Ectodermal cell (in vitro differentiated cells): ENCODE results near the gene KRT75.

Experiments
- H3K27ac ChIP-seq: 2 replicates; pipeline ENCODE4 v1.7.0; 2013; ENCODE audit warnings: mild to moderate bottlenecking, low read depth, low read length; ENCODE audit not compliant: insufficient read depth, poor library complexity, severe bottlenecking
- H3K27me3 ChIP-seq: 2 replicates; pipeline ENCODE4 v1.7.0; 2013; ENCODE audit warnings: mild to moderate bottlenecking, low read length; ENCODE audit not compliant: insufficient read depth, control insufficient read depth, poor library complexity, severe bottlenecking
- H3K36me3 ChIP-seq: one replicate; pipeline ENCODE4 v1.7.0; 2013; ENCODE audit warnings: low read length; ENCODE audit not compliant: control insufficient read depth, insufficient read depth
- H3K4me1 ChIP-seq: one replicate; pipeline ENCODE4 v1.7.0; 2013; ENCODE audit warnings: low read length; ENCODE audit not compliant: control insufficient read depth, insufficient read depth
- H3K4me3 ChIP-seq: 2 replicates; pipeline ENCODE4 v1.7.0; 2013; ENCODE audit warnings: low read depth, low read length, control low read depth; ENCODE audit not compliant: insufficient read depth
- H3K9me3 ChIP-seq: 2 replicates; pipeline ENCODE4 v1.7.0; 2013; ENCODE audit warnings: mild to moderate bottlenecking, low read length, moderate library complexity; ENCODE audit not compliant: control insufficient read depth
- WGBS, 2 experiments: methylation state at CpG; one replicate each; pipeline ENCODE4 v1.1.7; 2013; ENCODE audit warnings: missing lambda C conversion rate in 2 of 2; 5-methylcytosine and 5-hydroxymethylcytosine counted together

Gene KRT75

GRCh38 chr12:52383331-52383730 is 50.8 kb downstream of the KRT75 start:
- 93% methylated on average over 3 of the region's 3 CpGs for WGBS, 2 experiments
- Histone ChIP-seq H3K27me3 (no peaks in the 10 kb centered on the region), H3K9me3 (no peaks in the 10 kb centered on the region), H3K36me3 (no peaks in the 10 kb centered on the region), H3K4me1 (no peaks in the 10 kb centered on the region), H3K4me3 (no peak overlapping the region), H3K27ac (no peak overlapping the region)

- Histone ChIP-seq H3K27ac (no peak overlapping the region), H3K9me3 (no peaks in the 10 kb centered on the region), H3K27me3 (no peaks in the 10 kb centered on the region), H3K36me3 (no peaks in the 10 kb centered on the region), H3K4me3 (no peak overlapping the region), H3K4me1 (no peaks in the 10 kb centered on the region)
- 88 to 100% methylated on average over 2 of the region's 2 CpGs for WGBS, 2 experiments
Observed at GRCh38 chr12:52382854-52383253, 51.3 kb downstream of the KRT75 start.

GRCh38 chr12:52381206-52381605 is 53.0 kb downstream of the KRT75 start:
- Histone ChIP-seq H3K36me3 (no peaks in the 10 kb centered on the region), H3K9me3 (no peaks in the 10 kb centered on the region), H3K27ac (no peak overlapping the region), H3K4me1 (no peaks in the 10 kb centered on the region), H3K4me3 (no peak overlapping the region), H3K27me3 (no peaks in the 10 kb centered on the region)
- 94 to 96% methylated on average over 8 of the region's 8 CpGs for WGBS, 2 experiments

- Histone ChIP-seq H3K36me3 (no peaks in the 10 kb centered on the region), H3K27ac (no peak overlapping the region), H3K27me3 (no peaks in the 10 kb centered on the region), H3K4me3 (no peak overlapping the region), H3K4me1 (no peaks in the 10 kb centered on the region), H3K9me3 (no peaks in the 10 kb centered on the region)
- 56 to 58% methylated on average over 15 of the region's 15 CpGs for WGBS, 2 experiments
Observed at GRCh38 chr12:52380271-52380694, 53.9 kb downstream of the KRT75 start.

- 93 to 96% methylated on average over 4 to 6 of the region's 6 CpGs for WGBS, 2 experiments
- H3K4me3 ChIP-seq = no peak overlapping the region
- H3K36me3 ChIP-seq = no peaks in the 10 kb centered on the region
- H3K4me1 ChIP-seq = no peaks in the 10 kb centered on the region
- no peaks in the 10 kb centered on the region for H3K27me3 ChIP-seq
- H3K27ac ChIP-seq = no peak overlapping the region
- no peaks in the 10 kb centered on the region for H3K9me3 ChIP-seq
Observed at GRCh38 chr12:52379536-52379935, 54.6 kb downstream of the KRT75 start.

GRCh38 chr12:52378091-52378490 is 56.1 kb downstream of the KRT75 start:
- Histone ChIP-seq H3K4me3 (no peak overlapping the region), H3K4me1 (no peaks in the 10 kb centered on the region), H3K27ac (no peak overlapping the region), H3K36me3 (no peaks in the 10 kb centered on the region), H3K27me3 (no peaks in the 10 kb centered on the region), H3K9me3 (no peaks in the 10 kb centered on the region)
- 82 to 85% methylated on average over 17 to 19 of the region's 19 CpGs for WGBS, 2 experiments

- no peaks in the 10 kb centered on the region for H3K27me3 ChIP-seq
- H3K36me3 ChIP-seq = no peaks in the 10 kb centered on the region
- no peak overlapping the region for H3K27ac ChIP-seq
- H3K9me3 ChIP-seq = no peaks in the 10 kb centered on the region
- H3K4me3 ChIP-seq = no peak overlapping the region
- WGBS, 2 experiments = 91 to 95% methylated on average over 8 of the region's 8 CpGs
- no peaks in the 10 kb centered on the region for H3K4me1 ChIP-seq
Observed at GRCh38 chr12:52377266-52377665, 56.9 kb downstream of the KRT75 start.
